Measurements from ENCODE around the gene RMDN2.

The RMDN2 gene

GRCh38 chr2:38021589-38021988 is 96.5 kb downstream of the RMDN2 start:
- no peak overlapping the region for H2AFZ ChIP-seq (ENCODE audit: low read length)
- H4K20me1 ChIP-seq (ENCODE audit: insufficient read depth, low read length), result no peaks in the 10 kb centered on the region
- TF ChIP-seq, protein P1, sequence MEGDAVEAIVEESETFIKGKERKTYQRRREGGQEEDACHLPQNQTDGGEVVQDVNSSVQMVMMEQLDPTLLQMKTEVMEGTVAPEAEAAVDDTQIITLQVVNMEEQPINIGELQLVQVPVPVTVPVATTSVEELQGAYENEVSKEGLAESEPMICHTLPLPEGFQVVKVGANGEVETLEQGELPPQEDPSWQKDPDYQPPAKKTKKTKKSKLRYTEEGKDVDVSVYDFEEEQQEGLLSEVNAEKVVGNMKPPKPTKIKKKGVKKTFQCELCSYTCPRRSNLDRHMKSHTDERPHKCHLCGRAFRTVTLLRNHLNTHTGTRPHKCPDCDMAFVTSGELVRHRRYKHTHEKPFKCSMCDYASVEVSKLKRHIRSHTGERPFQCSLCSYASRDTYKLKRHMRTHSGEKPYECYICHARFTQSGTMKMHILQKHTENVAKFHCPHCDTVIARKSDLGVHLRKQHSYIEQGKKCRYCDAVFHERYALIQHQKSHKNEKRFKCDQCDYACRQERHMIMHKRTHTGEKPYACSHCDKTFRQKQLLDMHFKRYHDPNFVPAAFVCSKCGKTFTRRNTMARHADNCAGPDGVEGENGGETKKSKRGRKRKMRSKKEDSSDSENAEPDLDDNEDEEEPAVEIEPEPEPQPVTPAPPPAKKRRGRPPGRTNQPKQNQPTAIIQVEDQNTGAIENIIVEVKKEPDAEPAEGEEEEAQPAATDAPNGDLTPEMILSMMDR (IDR thresholded peaks at IDR 0.05; ENCODE audit: low read length), result no peak
- TF ChIP-seq EZH2 (IDR thresholded peaks at IDR 0.05; ENCODE audit: borderline replicate concordance, low read length), result no peak
- H3K27ac ChIP-seq (ENCODE audit: low read depth, low read length, poor library complexity, severe bottlenecking), result no peak overlapping the region
- no peaks in the 10 kb centered on the region; the same call in 1 of the 2 replicates for H3K9me2 ChIP-seq (ENCODE audit: low read depth, low read length)
- no peaks in the 10 kb centered on the region for H3K9me3 ChIP-seq (ENCODE audit: low read length)
- H3K9ac ChIP-seq (ENCODE audit: low read length), result no peak overlapping the region
- no peaks in the 10 kb centered on the region for H3K36me3 ChIP-seq (ENCODE audit: insufficient read depth, low read length)
- H3K4me1 ChIP-seq (ENCODE audit: insufficient read depth, low read length, severe bottlenecking), result no peaks in the 10 kb centered on the region
- H3K79me2 ChIP-seq (ENCODE audit: insufficient read depth, low read length), result no peaks in the 10 kb centered on the region
- no peak overlapping the region for H3K4me3 ChIP-seq (ENCODE audit: low read depth, low read length, poor library complexity, severe bottlenecking)
- no peaks in the 10 kb centered on the region for H3K27me3 ChIP-seq (ENCODE audit: insufficient read depth, low read length)
- no peaks in the 10 kb centered on the region for H3F3A ChIP-seq (ENCODE audit: insufficient read depth, low read length)
- H3K4me2 ChIP-seq (ENCODE audit: low read length), result no peak overlapping the region

- no peaks in the 10 kb centered on the region for H3F3A ChIP-seq (ENCODE audit: insufficient read depth, low read length)
- H3K4me2 ChIP-seq (ENCODE audit: low read length), result no peak overlapping the region
- H3K4me1 ChIP-seq (ENCODE audit: insufficient read depth, low read length, severe bottlenecking), result no peaks in the 10 kb centered on the region
- no peaks in the 10 kb centered on the region for H3K9me3 ChIP-seq (ENCODE audit: low read length)
- TF ChIP-seq, protein P1 (IDR thresholded peaks at IDR 0.05; ENCODE audit: low read length), result no peak
- no peak for TF ChIP-seq EZH2 (IDR thresholded peaks at IDR 0.05; ENCODE audit: borderline replicate concordance, low read length)
- no peak overlapping the region for H3K27ac ChIP-seq (ENCODE audit: low read depth, low read length, poor library complexity, severe bottlenecking)
- no peaks in the 10 kb centered on the region for H3K27me3 ChIP-seq (ENCODE audit: insufficient read depth, low read length)
- no peaks in the 10 kb centered on the region for H3K36me3 ChIP-seq (ENCODE audit: insufficient read depth, low read length)
- H3K4me3 ChIP-seq (ENCODE audit: low read depth, low read length, poor library complexity, severe bottlenecking), result no peak overlapping the region
- H4K20me1 ChIP-seq (ENCODE audit: insufficient read depth, low read length), result no peaks in the 10 kb centered on the region
- H3K79me2 ChIP-seq (ENCODE audit: insufficient read depth, low read length), result no peaks in the 10 kb centered on the region
- H3K9ac ChIP-seq (ENCODE audit: low read length), result no peak overlapping the region
- H3K9me2 ChIP-seq (ENCODE audit: low read depth, low read length), result no peaks in the 10 kb centered on the region; the same call in 1 of the 2 replicates
- no peak overlapping the region for H2AFZ ChIP-seq (ENCODE audit: low read length)
These were observed 101.8 kb downstream of the RMDN2 start for GRCh38 chr2:38026846-38027245.

DNA sequence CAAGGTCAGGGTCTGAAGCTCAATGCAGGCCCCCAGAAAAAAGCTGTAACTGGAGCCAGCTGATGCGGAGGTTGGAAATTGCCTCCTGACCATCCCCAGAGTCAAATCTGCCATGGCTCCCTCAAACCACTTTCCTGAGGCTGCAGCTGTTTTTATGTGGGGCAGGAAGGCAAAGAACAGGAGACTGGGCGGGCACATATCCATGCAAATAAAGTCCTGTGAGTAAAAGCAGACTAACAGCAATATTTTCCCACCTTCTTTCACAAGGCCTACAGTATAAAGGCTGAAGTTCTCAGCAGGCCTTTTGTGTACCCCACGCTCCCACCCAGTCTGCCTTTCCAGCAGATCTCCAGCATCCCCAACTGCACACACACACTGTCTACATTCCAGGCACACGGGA is 103.7 kb downstream of the RMDN2 start:
- Histone ChIP-seq H3K27ac (ENCODE audit: low read depth, low read length, poor library complexity, severe bottlenecking) (no peak overlapping the region), H3K9me2 (ENCODE audit: low read depth, low read length) (no peaks in the 10 kb centered on the region; the same call in 1 of the 2 replicates), H3K79me2 (ENCODE audit: insufficient read depth, low read length) (no peaks in the 10 kb centered on the region), H3K4me2 (ENCODE audit: low read length) (no peak overlapping the region), H3K4me3 (ENCODE audit: low read depth, low read length, poor library complexity, severe bottlenecking) (no peak overlapping the region), H3K9me3 (ENCODE audit: low read length) (no peaks in the 10 kb centered on the region), H3F3A (ENCODE audit: insufficient read depth, low read length) (no peaks in the 10 kb centered on the region), H3K4me1 (ENCODE audit: insufficient read depth, low read length, severe bottlenecking) (no peaks in the 10 kb centered on the region), H3K36me3 (ENCODE audit: insufficient read depth, low read length) (no peaks in the 10 kb centered on the region), H3K27me3 (ENCODE audit: insufficient read depth, low read length) (no peaks in the 10 kb centered on the region), H3K9ac (ENCODE audit: low read length) (no peak overlapping the region), H4K20me1 (ENCODE audit: insufficient read depth, low read length) (no peaks in the 10 kb centered on the region), H2AFZ (ENCODE audit: low read length) (no peak overlapping the region)
- TF ChIP-seq, protein P1 (IDR thresholded peaks at IDR 0.05; ENCODE audit: low read length), result no peak
- no peak for TF ChIP-seq EZH2 (IDR thresholded peaks at IDR 0.05; ENCODE audit: borderline replicate concordance, low read length)
